ENCODE measurements around the gene RSRC1.
"Not testable (repeated sequence)": the region's sequence is repeated elsewhere in the genome, so short reads cannot be mapped to it uniquely, and the experiment has no call there.

The RSRC1 gene

GRCh38 chr3:158228942-158229341, 119.1 kb downstream of the RSRC1 start:
- not testable (repeated sequence) for DNase-seq (ENCODE audit: low read depth in 2 of 2)

GRCh38 chr3:158233791-158234190, 123.9 kb downstream of the RSRC1 start:
- DNase-seq (ENCODE audit: low read depth in 2 of 2): no peak

- no peak for DNase-seq (ENCODE audit: low read depth in 2 of 2)
Observed at GRCh38 chr3:158244274-158244673, 134.4 kb downstream of the RSRC1 start.

- DNase-seq (ENCODE audit: low read depth in 2 of 2): no peak
Observed at GRCh38 chr3:158247288-158247687, 137.4 kb downstream of the RSRC1 start.

GRCh38 chr3:158248261-158248660, 138.4 kb downstream of the RSRC1 start:
- DNase-seq (ENCODE audit: low read depth in 2 of 2): no peak

- no peak for DNase-seq (ENCODE audit: low read depth in 2 of 2)
Observed at GRCh38 chr3:158249183-158249582, 139.3 kb downstream of the RSRC1 start.

GRCh38 chr3:158258619-158259018, 148.7 kb downstream of the RSRC1 start:
- DNase-seq (ENCODE audit: low read depth in 2 of 2): no peak

GRCh38 chr3:158260392-158260791, 150.5 kb downstream of the RSRC1 start:
- no peak for DNase-seq (ENCODE audit: low read depth in 2 of 2)

GRCh38 chr3:158261371-158261991, 151.6 kb downstream of the RSRC1 start:
- no peak for DNase-seq (ENCODE audit: low read depth in 2 of 2)

GRCh38 chr3:158264894-158265293, 155.0 kb downstream of the RSRC1 start:
- no peak for DNase-seq (ENCODE audit: low read depth in 2 of 2)

- DNase-seq (ENCODE audit: low read depth in 2 of 2): no peak
Observed at GRCh38 chr3:158267015-158267414, 157.1 kb downstream of the RSRC1 start.

- no peak for DNase-seq (ENCODE audit: low read depth in 2 of 2)
Observed at GRCh38 chr3:158269942-158270341, 160.1 kb downstream of the RSRC1 start.

- DNase-seq (ENCODE audit: low read depth in 2 of 2): no peak
Observed at GRCh38 chr3:158272081-158272480, 162.2 kb downstream of the RSRC1 start.

- no peak for DNase-seq (ENCODE audit: low read depth in 2 of 2)
Observed at GRCh38 chr3:158273656-158274055, 163.8 kb downstream of the RSRC1 start.

GRCh38 chr3:158278187-158278586, 168.3 kb downstream of the RSRC1 start:
- DNase-seq (ENCODE audit: low read depth in 2 of 2): no peak

GRCh38 chr3:158279609-158280008, 169.7 kb downstream of the RSRC1 start:
- no peak for DNase-seq (ENCODE audit: low read depth in 2 of 2)

- no peak for DNase-seq (ENCODE audit: low read depth in 2 of 2)
Observed at GRCh38 chr3:158295771-158296170, 185.9 kb downstream of the RSRC1 start.

GRCh38 chr3:158297940-158298339, 188.1 kb downstream of the RSRC1 start:
- DNase-seq (ENCODE audit: low read depth in 2 of 2): no peak

GRCh38 chr3:158308236-158308928, 198.5 kb downstream of the RSRC1 start:
- no peak for DNase-seq (ENCODE audit: low read depth in 2 of 2)

GRCh38 chr3:158312560-158313141, 202.8 kb downstream of the RSRC1 start:
- DNase-seq (ENCODE audit: low read depth in 2 of 2): no peak

- no peak for DNase-seq (ENCODE audit: low read depth in 2 of 2)
Observed at GRCh38 chr3:158313338-158313927, 203.5 kb downstream of the RSRC1 start.

- no peak for DNase-seq (ENCODE audit: low read depth in 2 of 2)
Observed at GRCh38 chr3:158314426-158315357, 204.8 kb downstream of the RSRC1 start.
